GM23338 (cell line): ENCODE data around the gene THSD4. TPM values are rescaled to one million over a fixed set of nuclear protein-coding genes. Genes with fewer than 3 reads are reported as not detected.

Experiments used
- ATAC-seq: fragments of 200-7000 bp; cut with Tn5 transposase; 3 replicates; pipeline ENCODE4 v1.9.1; 2020
- DNase-seq: peaks from one replicate; pipeline ENCODE4 v3.0.0-alpha.2; 2015; ENCODE audit warnings: low spot score
- H2AFZ ChIP-seq: fragments of 200-600 bp; sonication (generic); 2 replicates; pipeline ENCODE4 v1.8.0; 2016; ENCODE audit warnings: antibody characterized with exemption, mild to moderate bottlenecking, moderate library complexity
- H3F3A ChIP-seq: fragments of 200-600 bp; sonication (generic); replicated peaks from 2 replicates; pipeline ENCODE4 v1.8.0; 2017; ENCODE audit warnings: antibody characterized with exemption, mixed run types, low read depth
- H3K27ac ChIP-seq: fragments of 200-600 bp; sonication (generic); 2 replicates; pipeline ENCODE4 v1.6.1; 2016; ENCODE audit warnings: low read depth
- H3K27me3 ChIP-seq: fragments of 200-600 bp; sonication (generic); 2 replicates; pipeline ENCODE4 v1.8.0; 2016; ENCODE audit warnings: mild to moderate bottlenecking, mixed run types, moderate library complexity; ENCODE audit not compliant: insufficient read depth
- H3K36me3 ChIP-seq: fragments of 200-600 bp; sonication (generic); 2 replicates; pipeline ENCODE4 v1.8.0; 2016; ENCODE audit warnings: mild to moderate bottlenecking; ENCODE audit not compliant: insufficient read depth
- H3K4me1 ChIP-seq: fragments of 200-600 bp; sonication (generic); 2 replicates; pipeline ENCODE4 v1.8.0; 2016; ENCODE audit warnings: mild to moderate bottlenecking, moderate library complexity; ENCODE audit not compliant: insufficient read depth
- H3K4me2 ChIP-seq: fragments of 200-600 bp; sonication (generic); 2 replicates; pipeline ENCODE4 v1.7.1; 2017; ENCODE audit warnings: mixed run types
- H3K4me3 ChIP-seq: fragments of 200-600 bp; sonication (generic); 2 replicates; pipeline ENCODE4 v1.6.1; 2016; ENCODE audit warnings: mixed run types
- H3K79me2 ChIP-seq: fragments of 200-600 bp; sonication (generic); replicated peaks from 2 replicates; pipeline ENCODE4 v1.8.0; 2017; ENCODE audit warnings: mild to moderate bottlenecking; ENCODE audit not compliant: insufficient read depth
- H3K9me2 ChIP-seq: fragments of 200-600 bp; sonication (generic); 2 replicates; pipeline ENCODE4 v1.8.0; 2017; ENCODE audit not compliant: insufficient read depth
- H4K20me1 ChIP-seq: fragments of 200-600 bp; sonication (generic); replicated peaks from 2 replicates; pipeline ENCODE4 v1.8.0; 2017; ENCODE audit warnings: mild to moderate bottlenecking; ENCODE audit not compliant: insufficient read depth
- H3K27ac Mint-ChIP-seq: 2 replicates; pipeline ENCODE4 v1.8.0; 2020; ENCODE audit warnings: inconsistent platforms, mild to moderate bottlenecking, moderate library complexity, mixed read lengths
- H3K27me3 Mint-ChIP-seq: 3 replicates; pipeline ENCODE4 v1.8.0; 2022; ENCODE audit warnings: low read depth, mild to moderate bottlenecking, moderate library complexity, mixed read lengths, inconsistent platforms; ENCODE audit not compliant: insufficient read depth, poor library complexity
- H3K36me3 Mint-ChIP-seq: 3 replicates; pipeline ENCODE4 v1.8.0; 2021; ENCODE audit warnings: low read depth, mild to moderate bottlenecking, inconsistent platforms, moderate library complexity, mixed read lengths
- H3K4me1 Mint-ChIP-seq: 3 replicates; pipeline ENCODE4 v1.8.0; 2020; ENCODE audit warnings: mild to moderate bottlenecking, inconsistent platforms, mixed read lengths
- H3K4me3 Mint-ChIP-seq: 3 replicates; pipeline ENCODE4 v1.8.0; 2021; ENCODE audit warnings: moderate library complexity, mild to moderate bottlenecking, inconsistent platforms, mixed read lengths
- H3K9me3 Mint-ChIP-seq: 3 replicates; pipeline ENCODE4 v1.8.0; 2020; ENCODE audit warnings: moderate library complexity, mild to moderate bottlenecking, inconsistent platforms, mixed read lengths
- CREB1 ChIP-seq: fragments of 250-450 bp; sonication (Bioruptor Pico); IDR thresholded peaks from 2 replicates; pipeline ENCODE4 v1.5.0; 2020; ENCODE audit warnings: low read depth, mild to moderate bottlenecking, moderate library complexity
- CTCF ChIP-seq, 2 experiments: fragments of 200-600 bp in 1 of 2; sonication (generic) in 1 of 2; conservative IDR thresholded peaks; 2 replicates each; pipeline versions ENCODE4 v1.5.1 to v1.6.1; 2016 to 2017; ENCODE audit warnings: antibody characterized with exemption in 2 of 2, low read depth in 2 of 2, mild to moderate bottlenecking in 2 of 2, moderate library complexity in 1 of 2
- ETS1 ChIP-seq: IDR thresholded peaks from 2 replicates; pipeline ENCODE4 v1.6.1; 2016; ENCODE audit warnings: antibody characterized with exemption
- EZH2 ChIP-seq: fragments of 200-600 bp; sonication (generic); IDR thresholded peaks from one replicate; pipeline ENCODE4 v1.8.0; 2017; ENCODE audit warnings: antibody characterized with exemption, mild to moderate bottlenecking, low read depth; ENCODE audit not compliant: unreplicated experiment
- EZH2phosphoT487 ChIP-seq: fragments of 200-600 bp; sonication (generic); IDR thresholded peaks from one replicate; pipeline ENCODE4 v1.8.1; 2018; ENCODE audit warnings: antibody characterized with exemption; ENCODE audit not compliant: unreplicated experiment
- JUNB ChIP-seq: IDR thresholded peaks from one replicate; pipeline ENCODE4 v1.6.1; 2016; ENCODE audit warnings: antibody characterized with exemption; ENCODE audit not compliant: unreplicated experiment
- NANOG ChIP-seq: IDR thresholded peaks from 2 replicates; pipeline ENCODE4 v1.6.1; 2016; ENCODE audit warnings: antibody characterized with exemption, borderline replicate concordance
- POLR2AphosphoS5 ChIP-seq: IDR thresholded peaks from 2 replicates; pipeline ENCODE4 v1.6.1; 2016; ENCODE audit warnings: antibody characterized with exemption, low read depth
- STAT1 ChIP-seq: IDR thresholded peaks from one replicate; pipeline ENCODE4 v1.6.1; 2016; ENCODE audit warnings: antibody characterized with exemption; ENCODE audit not compliant: unreplicated experiment
- ZNF114 ChIP-seq: fragments of 250-450 bp; sonication (Bioruptor Pico); IDR thresholded peaks from 2 replicates; pipeline ENCODE4 v1.5.0; 2020; ENCODE audit warnings: mild to moderate bottlenecking, moderate library complexity
- ZNF331 ChIP-seq: fragments of 250-450 bp; sonication (Bioruptor Pico); IDR thresholded peaks from 2 replicates; pipeline ENCODE4 v1.5.0; 2020; ENCODE audit warnings: low read depth, mild to moderate bottlenecking, moderate library complexity
- ZNF462 ChIP-seq: fragments of 250-450 bp; sonication (Bioruptor Pico); IDR thresholded peaks from 2 replicates; pipeline ENCODE4 v1.5.0; 2020; ENCODE audit warnings: mild to moderate bottlenecking, moderate library complexity
- polyA plus RNA-seq: library from polyadenylated mRNA; unstranded; fragments of >200 nt; fragmentation: Nextera tagmentation; extraction: Ambion mirVana; gene quantifications from 2 replicates; pipeline ENCODE4 v1.2.1, GENCODE V29; 2016
- total RNA-seq: library from RNA; depleted of rRNA; stranded (reverse); fragments of >200 nt; shearing (Covaris generic); gene quantifications from 2 replicates; pipeline ENCODE4 v1.2.3, GENCODE V29; 2014

Gene THSD4
- total and polyA plus RNA-seq, 2 experiments from 2014 or later: 2.0 to 7.4 TPM

GRCh38 chr15:71325481-71325880 is 210.2 kb downstream of the THSD4 start:
- ATAC-seq: no peak
- no peak overlapping the region for H3K27ac Mint-ChIP-seq
- H3K36me3 ChIP-seq: no peaks in the 10 kb centered on the region

GRCh38 chr15:71328453-71328852 is 213.2 kb downstream of the THSD4 start:
- H3K27me3 ChIP-seq: no peaks in the 10 kb centered on the region
- no peaks in the 10 kb centered on the region for H3F3A ChIP-seq
- H3K9me3 Mint-ChIP-seq: no peaks in the 10 kb centered on the region
- no peak overlapping the region for H3K27ac Mint-ChIP-seq
- H4K20me1 ChIP-seq: no peaks in the 10 kb centered on the region
- H3K36me3 Mint-ChIP-seq: no peaks in the 10 kb centered on the region
- H3K4me1 Mint-ChIP-seq: peaks cover 18% of the 10 kb centered on the region
- DNase-seq (no peak), ATAC-seq (no peak)
- no peak overlapping the region for H3K27ac ChIP-seq
- no peak overlapping the region for H3K4me3 Mint-ChIP-seq
- no peak overlapping the region for H3K4me2 ChIP-seq
- no peaks in the 10 kb centered on the region for H3K36me3 ChIP-seq
- H2AFZ ChIP-seq: no peak overlapping the region
- H3K4me1 ChIP-seq: 0 out of 2 replicates have a peak, but pooled peaks cover 4% of the 10 kb centered on the region
- peaks cover 2% of the 10 kb centered on the region; the same call in 1 of the 2 replicates for H3K9me2 ChIP-seq
- H3K27me3 Mint-ChIP-seq: no peaks in the 10 kb centered on the region
- H3K4me3 ChIP-seq: no peak overlapping the region
- no peaks in the 10 kb centered on the region for H3K79me2 ChIP-seq
- TF ChIP-seq JUNB (no peak), ZNF114 (no peak), EZH2 (no peak), CREB1 (no peak), ETS1 (no peak), NANOG (no peak), CTCF (conservative IDR thresholded peaks at IDR 0.05; ENCODE audit: low read depth in 2 of 2) (no peak), EZH2phosphoT487 (no peak), ZNF462 (CRISPR knock-in tag) (no peak), ZNF331 (CRISPR knock-in tag) (no peak), POLR2AphosphoS5 (no peak), STAT1 (no peak)

More at GRCh38 chr15:71325481-71325880, 210.2 kb downstream of the THSD4 start:
- Histone ChIP-seq H3F3A (no peaks in the 10 kb centered on the region), H3K27me3 (no peaks in the 10 kb centered on the region), H3K79me2 (no peaks in the 10 kb centered on the region), H3K4me2 (no peak overlapping the region), H4K20me1 (no peaks in the 10 kb centered on the region), H3K4me1 (no peaks in the 10 kb centered on the region), H3K27ac (no peak overlapping the region), H3K4me3 (no peak overlapping the region), H3K9me2 (peaks cover 2% of the 10 kb centered on the region; the same call in 1 of the 2 replicates), H2AFZ (no peak overlapping the region)
- Mint-ChIP-seq H3K4me1 (peaks cover 5% of the 10 kb centered on the region), H3K4me3 (no peak overlapping the region), H3K9me3 (no peaks in the 10 kb centered on the region), H3K36me3 (no peaks in the 10 kb centered on the region), H3K27me3 (peaks cover 2% of the 10 kb centered on the region)
- TF ChIP-seq STAT1: no peak
- DNase-seq: no peak
